Pulmonary artery endothelial cell (primary cell): ENCODE measurements around the gene CRABP2. TPM values are rescaled to one million over a fixed set of nuclear protein-coding genes. Genes with fewer than 3 reads are reported as not detected.

Source experiments
- DNase-seq: peaks from one replicate; pipeline ENCODE4 v3.0.0-alpha.2; 2011; ENCODE audit warnings: low read depth, low spot score
- total RNA-seq: library from RNA; depleted of rRNA; stranded (reverse); fragments of >200 nt; gene quantifications from 2 replicates; pipeline ENCODE4 v1.2.3, GENCODE V29; 2014

Gene CRABP2
- total RNA-seq = 0.11 and 0.46 TPM in 2 replicates

DNA sequence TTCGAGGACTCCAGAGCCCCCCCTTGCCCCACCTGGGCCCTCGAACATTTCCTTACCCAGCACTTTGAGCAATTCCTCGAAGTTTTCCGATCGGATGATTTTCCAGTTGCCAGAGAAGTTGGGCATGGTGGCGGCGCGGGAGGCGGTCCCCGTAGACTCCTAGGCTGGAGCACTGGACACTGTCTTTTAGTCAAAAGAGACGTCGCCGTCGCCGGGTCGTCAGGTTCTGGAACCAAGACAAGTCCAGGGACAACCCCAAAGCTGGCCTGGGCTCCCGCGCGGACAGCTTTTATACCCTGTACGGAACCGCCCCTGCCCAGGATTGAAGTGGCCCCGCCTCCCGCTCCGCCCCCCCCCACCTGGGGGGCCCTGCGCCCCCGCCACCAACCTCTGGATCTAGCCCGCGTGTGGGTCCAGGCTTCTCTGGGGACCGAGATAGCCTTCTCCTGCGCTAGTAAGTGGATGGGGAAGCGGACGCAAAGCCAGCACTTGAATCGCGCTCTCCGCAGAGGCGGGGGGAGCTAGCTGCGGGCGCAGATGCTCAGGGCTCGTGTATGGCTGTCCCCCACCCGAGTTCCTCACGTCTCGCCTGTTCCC lies at the start of gene CRABP2:
Gene CRABP2 (minus strand): TSS at position 263 of the 597 bp plus-strand sequence. CDS start 137 bp downstream, at position 126.
- no peak for DNase-seq

DNA sequence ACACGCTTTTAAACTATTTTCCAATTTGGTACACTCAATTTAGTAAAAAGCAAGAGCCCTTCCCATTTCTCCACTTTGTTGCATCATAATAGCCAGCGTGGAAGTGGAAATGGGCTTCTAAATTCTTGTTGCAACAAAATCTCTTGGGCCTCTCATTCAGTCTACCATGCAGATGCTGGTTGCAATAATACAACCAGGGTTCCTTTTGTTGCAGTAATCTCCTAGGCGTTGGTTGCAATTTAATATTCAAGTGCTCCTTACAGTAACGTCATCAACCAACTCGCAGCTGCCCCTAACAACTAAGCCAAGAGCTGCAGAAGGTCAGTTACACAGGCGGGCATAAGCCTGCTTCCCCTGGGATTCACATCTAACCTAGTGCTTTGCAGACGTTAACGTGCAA lies 48.8 kb upstream of the CRABP2 start:
- no peak for DNase-seq

- no peak for DNase-seq
Observed at GRCh38 chr1:156752843-156753482, 47.6 kb upstream of the CRABP2 start.

DNA sequence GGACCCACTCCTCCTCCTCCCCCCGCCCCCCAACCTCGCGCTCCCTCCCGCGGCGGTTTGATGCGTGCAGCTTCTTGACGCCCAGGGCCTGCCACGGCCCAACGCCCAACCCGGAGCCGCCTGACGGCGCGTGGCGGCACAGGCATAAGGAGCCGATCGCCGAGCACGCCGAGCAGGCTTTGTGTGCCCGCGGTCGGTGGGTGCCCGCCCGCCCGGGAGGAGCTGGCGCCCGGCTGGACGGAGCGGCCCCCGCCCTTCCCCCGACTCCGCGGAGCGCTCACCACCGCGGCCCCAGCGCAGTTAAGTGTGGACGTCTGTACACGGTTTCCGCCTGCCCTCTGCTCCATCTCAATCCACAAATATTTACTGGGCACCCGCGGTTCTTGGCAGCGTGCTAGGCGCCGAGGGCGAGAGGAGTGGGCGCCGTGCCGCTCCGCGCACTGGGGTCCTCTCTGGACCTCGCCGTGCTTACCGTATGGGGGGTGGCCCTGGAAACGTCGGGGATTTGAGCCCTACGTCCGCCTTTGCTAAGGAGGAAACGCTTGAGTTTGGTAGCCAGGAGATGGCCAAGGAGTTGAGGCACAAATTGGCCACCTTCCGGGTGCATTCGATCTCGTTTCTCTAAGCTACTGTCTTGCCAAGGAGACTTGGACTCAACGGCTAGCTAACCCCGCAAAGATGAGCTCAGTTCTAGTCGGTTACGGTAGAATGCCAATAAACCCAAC lies 46.5 kb upstream of the CRABP2 start:
- DNase-seq = peak; percentile 90

DNA sequence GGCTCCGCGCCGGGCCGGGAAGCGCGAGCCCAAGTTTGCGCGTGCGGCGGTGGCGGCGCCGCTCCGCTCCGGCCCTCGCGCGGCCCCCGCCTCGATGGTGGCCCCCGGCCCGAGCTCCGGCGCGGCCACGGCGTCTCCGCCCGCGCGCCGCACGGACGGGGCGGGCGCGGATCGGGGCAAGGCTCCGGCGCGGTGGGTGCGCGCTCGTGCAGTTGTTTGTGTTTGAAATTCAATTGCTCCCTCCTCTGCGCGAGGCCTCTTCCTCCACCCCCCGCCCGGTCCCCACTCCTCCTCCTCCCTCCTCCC lies 46.0 kb upstream of the CRABP2 start, which contains the start of gene HDGF:
Gene HDGF (minus strand): TSS at position 225 of the 306 bp plus-strand sequence. CDS start 246 bp downstream, outside the sequence.
- no peak for DNase-seq

- no peak for DNase-seq
Observed at GRCh38 chr1:156750711-156751450, 45.5 kb upstream of the CRABP2 start.

DNA sequence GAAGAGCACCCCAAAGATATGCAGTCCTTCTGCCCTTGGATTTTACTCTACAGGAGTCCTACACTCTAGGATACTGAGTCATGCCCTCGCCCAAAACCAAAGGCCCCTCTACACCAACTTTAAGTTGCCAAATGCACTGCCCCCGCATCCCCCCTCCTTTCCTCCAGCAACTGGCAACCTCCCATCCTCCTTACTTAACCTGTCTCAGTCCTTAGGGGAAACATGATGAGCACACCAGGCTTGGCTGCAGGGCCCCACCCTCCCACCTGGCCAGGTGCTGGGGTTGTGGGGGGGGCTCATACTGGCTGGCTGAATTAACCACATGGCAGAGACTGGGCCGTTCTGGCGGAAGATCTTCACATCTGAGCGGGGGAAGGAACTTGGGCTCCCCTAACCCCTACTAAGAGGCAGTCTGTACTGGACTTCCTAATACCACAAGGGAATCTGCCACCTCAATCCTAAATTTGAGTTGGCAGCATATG lies 44.8 kb upstream of the CRABP2 start:
- DNase-seq = no peak

DNA sequence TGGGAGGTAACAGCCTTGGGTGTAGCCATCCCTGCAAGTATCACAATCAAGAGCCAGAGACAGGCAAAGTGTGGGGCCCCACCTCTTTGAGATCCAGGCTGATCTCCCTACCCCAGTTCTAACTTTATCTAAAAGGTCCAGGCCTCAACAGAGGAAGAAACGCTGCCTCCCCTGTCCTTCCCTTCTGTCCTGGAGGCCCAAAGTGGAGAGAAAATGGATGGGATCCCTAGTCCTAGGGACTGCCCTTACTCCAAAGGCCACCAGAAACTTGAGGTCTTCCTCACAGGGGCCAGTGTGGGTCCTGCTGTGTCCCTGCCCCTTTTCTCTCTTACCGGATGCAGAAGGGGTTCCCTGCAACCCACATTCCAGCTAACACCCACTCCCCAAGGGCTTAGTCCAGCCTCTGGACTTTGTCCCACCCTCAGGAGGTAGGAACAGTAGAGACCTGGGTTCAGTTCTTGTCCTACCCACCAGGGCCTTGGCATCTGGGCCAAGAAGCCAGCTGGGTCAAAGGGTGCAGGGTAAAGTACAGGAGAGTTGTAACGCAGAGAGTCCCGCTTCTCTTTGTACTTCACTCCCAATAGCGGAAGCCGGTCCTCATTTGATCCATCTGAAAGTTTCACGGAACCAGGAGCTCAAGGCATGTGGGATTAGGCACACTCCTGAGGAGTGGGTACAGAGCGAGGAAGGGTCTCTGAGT lies 44.2 kb upstream of the CRABP2 start:
- DNase-seq = no peak

GRCh38 chr1:156748670-156749418 lies 43.5 kb upstream of the CRABP2 start:
- no peak for DNase-seq

GRCh38 chr1:156747742-156748669 lies 42.6 kb upstream of the CRABP2 start:
- no peak for DNase-seq

- peak; percentile 84 for DNase-seq
Observed at GRCh38 chr1:156746728-156747631, 41.6 kb upstream of the CRABP2 start.

DNA sequence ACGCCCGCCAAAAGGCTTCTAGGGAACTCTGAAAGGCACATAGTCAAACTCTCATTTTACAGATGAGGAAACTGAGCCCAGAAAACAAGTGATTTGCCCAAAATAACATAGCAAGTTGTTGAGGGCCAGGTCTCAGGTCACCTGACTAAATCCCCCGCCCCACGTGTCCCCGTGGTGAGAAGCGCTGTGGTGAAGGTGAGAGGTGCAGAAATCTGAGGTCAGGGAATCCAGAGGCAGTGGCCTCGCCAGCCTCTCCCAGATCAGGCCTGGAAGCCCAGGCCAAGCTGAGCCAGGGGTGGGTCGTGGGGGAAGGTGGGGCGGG lies 41.0 kb upstream of the CRABP2 start:
- no peak for DNase-seq

- no peak for DNase-seq
Observed at GRCh38 chr1:156745881-156746280, 40.5 kb upstream of the CRABP2 start.

- DNase-seq = no peak
Observed at GRCh38 chr1:156744786-156745419, 39.5 kb upstream of the CRABP2 start.

GRCh38 chr1:156744344-156744743 lies 39.0 kb upstream of the CRABP2 start:
- DNase-seq = no peak

GRCh38 chr1:156743367-156744302 lies 38.3 kb upstream of the CRABP2 start:
- DNase-seq = no peak

- DNase-seq = no peak
Observed at GRCh38 chr1:156742801-156743200, 37.4 kb upstream of the CRABP2 start.
